ENCODE measurements around the gene TIGD1.

The TIGD1 gene

DNA sequence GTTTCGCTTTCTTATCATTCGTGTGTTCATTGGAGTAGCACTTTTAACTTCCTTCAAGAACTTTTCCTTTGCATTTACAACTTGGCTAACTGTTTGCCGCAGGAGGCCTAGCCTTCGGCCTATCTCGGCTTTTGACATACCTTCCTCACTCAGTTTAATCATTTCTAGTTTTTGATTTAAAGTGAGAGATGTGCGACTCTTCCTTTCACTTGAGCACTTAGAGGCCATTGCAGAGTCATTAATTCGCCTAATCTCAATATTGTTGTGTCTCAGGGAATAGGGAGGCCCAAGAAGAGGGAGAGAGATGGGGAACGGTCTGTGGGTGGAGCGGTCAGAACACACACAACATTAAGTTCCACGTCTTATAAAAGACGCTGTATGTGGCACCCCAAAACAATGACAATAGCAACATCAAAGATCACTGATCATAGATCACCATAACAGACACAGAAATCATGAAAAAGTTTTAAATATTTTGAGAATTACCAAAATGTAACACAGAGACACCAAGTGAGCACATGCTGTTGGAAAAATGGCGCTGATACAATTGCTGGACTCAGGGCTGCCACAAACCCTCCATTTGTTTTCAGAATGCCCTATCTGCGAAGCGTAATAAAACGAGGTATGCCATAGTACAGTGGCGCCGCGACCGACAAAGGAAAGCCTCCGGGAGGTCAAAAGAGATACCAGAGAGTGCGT, 553 bp downstream of the TIGD1 start:
- Histone ChIP-seq H3K9me3 (ENCODE audit: control insufficient read depth, low read length) (no peaks in the 10 kb centered on the region), H3K27ac (ENCODE audit: insufficient read depth, low read depth, low read length, poor library complexity, severe bottlenecking) (peak overlapping the region; percentile 92), H3K27me3 (ENCODE audit: control insufficient read depth, insufficient read depth, low read length, poor library complexity, severe bottlenecking) (no peaks in the 10 kb centered on the region), H3K36me3 (ENCODE audit: control insufficient read depth, insufficient read depth, low read length) (peaks cover 11% of the 10 kb centered on the region), H3K4me1 (ENCODE audit: control insufficient read depth, insufficient read depth, low read length) (peaks cover 10% of the 10 kb centered on the region), H3K4me3 (ENCODE audit: insufficient read depth, low read depth, low read length) (peak overlapping the region; percentile 91)
- WGBS, 2 experiments = 34 to 35% methylated on average over 19 to 20 of the region's 21 CpGs

DNA sequence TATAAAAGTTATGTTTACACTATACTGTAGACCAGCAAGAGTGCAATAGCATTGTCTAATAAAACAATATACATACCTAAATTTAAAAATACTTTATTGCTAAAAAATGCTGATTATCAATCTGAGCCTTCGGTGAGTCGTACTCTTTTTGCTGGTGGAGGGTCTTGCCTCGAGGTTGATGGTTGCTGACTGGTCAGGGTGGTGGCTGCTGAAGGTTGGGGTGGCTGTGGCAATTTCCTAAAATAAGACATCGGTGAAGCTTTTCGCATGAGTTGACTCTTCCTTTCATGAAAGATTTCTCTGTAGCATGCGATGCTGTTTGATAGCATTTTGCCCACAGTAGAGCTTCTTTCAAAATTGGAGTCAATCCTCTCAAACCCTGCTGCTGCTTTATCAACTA, 2.4 kb downstream of the TIGD1 start:
- H3K9me3 ChIP-seq (ENCODE audit: control insufficient read depth, low read length) = no peaks in the 10 kb centered on the region
- peaks cover 11% of the 10 kb centered on the region for H3K36me3 ChIP-seq (ENCODE audit: control insufficient read depth, insufficient read depth, low read length)
- 96 to 97% methylated on average over 6 of the region's 6 CpGs for WGBS, 2 experiments
- peaks cover 10% of the 10 kb centered on the region for H3K4me1 ChIP-seq (ENCODE audit: control insufficient read depth, insufficient read depth, low read length)
- no peak overlapping the region for H3K4me3 ChIP-seq (ENCODE audit: insufficient read depth, low read depth, low read length)
- no peak overlapping the region for H3K27ac ChIP-seq (ENCODE audit: insufficient read depth, low read depth, low read length, poor library complexity, severe bottlenecking)
- no peaks in the 10 kb centered on the region for H3K27me3 ChIP-seq (ENCODE audit: control insufficient read depth, insufficient read depth, low read length, poor library complexity, severe bottlenecking)

DNA sequence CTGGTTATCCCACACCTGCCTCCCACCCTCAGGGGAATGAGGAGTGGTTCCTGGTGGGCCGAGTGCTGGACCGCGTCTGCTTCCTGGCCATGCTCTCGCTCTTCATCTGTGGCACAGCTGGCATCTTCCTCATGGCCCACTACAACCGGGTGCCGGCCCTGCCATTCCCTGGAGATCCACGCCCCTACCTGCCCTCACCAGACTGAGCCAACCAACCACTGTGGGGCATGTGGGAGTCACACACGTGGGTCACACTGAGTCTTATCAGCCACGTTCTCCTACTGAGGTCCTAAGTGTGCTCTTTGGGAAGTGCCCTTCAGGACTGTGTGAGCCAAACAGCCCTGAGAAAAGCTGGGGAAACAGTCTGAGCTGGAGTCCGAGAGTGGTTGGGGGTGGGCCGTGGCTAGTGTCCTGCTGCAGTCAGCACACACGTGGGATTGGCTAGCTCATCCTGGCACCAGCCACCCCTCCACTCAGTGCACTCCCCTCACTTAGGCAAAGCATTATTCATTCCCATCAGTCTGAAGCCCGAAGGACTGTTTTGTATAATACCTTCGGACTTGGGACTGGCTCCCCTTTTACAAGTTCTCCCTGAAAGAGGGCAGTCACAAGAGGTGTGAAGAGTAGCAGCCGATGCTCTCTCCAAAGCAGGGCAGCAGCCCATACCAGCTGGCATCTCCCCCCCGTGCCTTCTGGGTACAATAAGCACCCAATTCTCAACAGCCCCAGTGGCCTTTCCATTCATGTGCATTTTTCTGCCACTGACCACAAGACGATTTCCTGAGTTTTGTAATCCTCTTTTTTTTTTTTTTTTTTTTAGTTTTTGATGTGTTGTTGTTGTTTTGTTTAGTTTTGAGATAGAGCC, 4.6 kb downstream of the TIGD1 start:
- H3K4me1 ChIP-seq (ENCODE audit: control insufficient read depth, insufficient read depth, low read length) = no peaks in the 10 kb centered on the region
- H3K4me3 ChIP-seq (ENCODE audit: insufficient read depth, low read depth, low read length) = no peak overlapping the region
- H3K9me3 ChIP-seq (ENCODE audit: control insufficient read depth, low read length) = no peaks in the 10 kb centered on the region
- peaks cover 11% of the 10 kb centered on the region for H3K36me3 ChIP-seq (ENCODE audit: control insufficient read depth, insufficient read depth, low read length)
- WGBS, 2 experiments = 93 to 94% methylated on average over 17 of the region's 17 CpGs
- no peaks in the 10 kb centered on the region for H3K27me3 ChIP-seq (ENCODE audit: control insufficient read depth, insufficient read depth, low read length, poor library complexity, severe bottlenecking)
- no peak overlapping the region for H3K27ac ChIP-seq (ENCODE audit: insufficient read depth, low read depth, low read length, poor library complexity, severe bottlenecking)

DNA sequence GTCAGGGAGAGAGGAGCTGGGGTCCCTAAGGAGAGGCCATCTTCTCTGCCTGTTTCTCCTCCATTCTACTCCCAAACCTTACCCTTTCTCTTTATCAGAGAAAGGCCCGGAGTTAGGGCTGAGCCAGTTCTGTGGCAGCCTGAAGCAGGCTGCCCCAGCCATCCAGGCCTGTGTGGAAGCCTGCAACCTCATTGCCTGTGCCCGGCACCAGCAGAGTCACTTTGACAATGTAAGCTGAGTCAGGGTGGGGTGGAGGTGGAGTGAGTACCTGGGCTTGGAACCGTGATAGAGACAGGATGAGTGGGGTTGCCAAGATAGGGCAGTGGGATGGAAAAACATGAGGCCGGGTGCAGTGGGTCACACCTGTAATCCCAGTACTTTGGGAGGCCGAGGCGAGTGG, 5.7 kb downstream of the TIGD1 start:
- H3K4me1 ChIP-seq (ENCODE audit: control insufficient read depth, insufficient read depth, low read length) = peaks cover 6% of the 10 kb centered on the region
- H3K27me3 ChIP-seq (ENCODE audit: control insufficient read depth, insufficient read depth, low read length, poor library complexity, severe bottlenecking) = no peaks in the 10 kb centered on the region
- no peak overlapping the region for H3K27ac ChIP-seq (ENCODE audit: insufficient read depth, low read depth, low read length, poor library complexity, severe bottlenecking)
- whole genome bisulfite sequencing, 2 experiments = 93 to 97% methylated on average over 6 of the region's 6 CpGs
- H3K4me3 ChIP-seq (ENCODE audit: insufficient read depth, low read depth, low read length) = no peak overlapping the region
- H3K36me3 ChIP-seq (ENCODE audit: control insufficient read depth, insufficient read depth, low read length) = peaks cover 11% of the 10 kb centered on the region
- no peaks in the 10 kb centered on the region for H3K9me3 ChIP-seq (ENCODE audit: control insufficient read depth, low read length)

DNA sequence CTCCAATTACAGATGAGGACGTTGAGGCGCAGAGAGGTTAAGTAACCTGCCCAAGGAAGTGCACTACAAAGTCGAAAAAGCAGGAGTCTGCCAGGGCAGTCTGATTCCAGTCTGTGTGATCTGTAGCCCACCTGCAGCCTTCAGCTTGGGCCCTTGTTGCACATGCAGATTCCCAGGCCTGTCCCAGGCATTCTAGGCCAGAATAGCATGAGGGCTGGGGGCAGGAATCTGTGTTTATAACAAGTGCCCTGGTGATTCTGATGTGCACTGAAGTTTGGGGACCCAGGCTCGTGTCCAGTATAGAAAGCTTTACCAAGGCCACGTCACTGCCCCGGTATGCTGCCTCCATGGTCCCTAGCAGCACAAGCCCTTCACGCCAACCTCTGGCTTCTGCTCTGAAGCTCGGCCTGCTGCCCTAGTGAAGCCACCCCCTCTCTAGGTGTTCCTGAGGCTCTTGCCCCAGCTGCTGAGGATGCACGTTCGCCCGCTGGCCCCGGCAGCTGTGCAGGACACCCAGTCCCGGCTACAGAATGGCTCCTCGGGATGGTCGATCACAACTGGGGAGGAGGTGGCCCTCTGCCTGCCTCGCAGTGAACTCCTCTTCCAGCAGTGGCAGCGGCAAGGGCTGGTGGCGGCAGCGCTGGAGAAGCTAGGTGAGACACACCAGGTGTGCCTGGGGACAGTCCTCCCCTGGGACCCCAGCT, 6.3 kb downstream of the TIGD1 start:
- Histone ChIP-seq H3K36me3 (ENCODE audit: control insufficient read depth, insufficient read depth, low read length) (peaks cover 11% of the 10 kb centered on the region), H3K4me1 (ENCODE audit: control insufficient read depth, insufficient read depth, low read length) (peaks cover 11% of the 10 kb centered on the region), H3K9me3 (ENCODE audit: control insufficient read depth, low read length) (no peaks in the 10 kb centered on the region), H3K27ac (ENCODE audit: insufficient read depth, low read depth, low read length, poor library complexity, severe bottlenecking) (no peak overlapping the region), H3K4me3 (ENCODE audit: insufficient read depth, low read depth, low read length) (no peak overlapping the region), H3K27me3 (ENCODE audit: control insufficient read depth, insufficient read depth, low read length, poor library complexity, severe bottlenecking) (no peaks in the 10 kb centered on the region)
- WGBS, 2 experiments = 95 to 96% methylated on average over 19 of the region's 19 CpGs

DNA sequence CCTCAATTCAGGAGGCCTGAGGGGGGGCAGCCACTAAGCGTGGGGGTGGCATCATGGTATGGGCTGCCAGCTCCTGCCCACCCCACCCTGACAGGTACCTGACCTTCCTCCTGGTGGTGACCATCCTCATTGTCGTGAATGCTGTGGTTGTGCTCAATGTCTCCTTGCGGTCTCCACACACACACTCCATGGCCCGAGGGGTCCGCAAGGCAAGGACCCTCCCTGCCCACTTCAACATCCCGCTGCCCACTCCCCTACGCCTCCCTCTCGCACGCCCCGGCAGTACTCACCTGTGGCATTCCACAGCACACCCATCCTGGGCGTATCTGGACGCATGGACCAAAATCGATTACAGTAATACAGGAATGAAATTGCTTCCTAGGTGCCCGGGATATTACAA, 6.9 kb downstream of the TIGD1 start:
- Histone ChIP-seq H3K36me3 (ENCODE audit: control insufficient read depth, insufficient read depth, low read length) (peaks cover 11% of the 10 kb centered on the region), H3K4me1 (ENCODE audit: control insufficient read depth, insufficient read depth, low read length) (peaks cover 14% of the 10 kb centered on the region), H3K4me3 (ENCODE audit: insufficient read depth, low read depth, low read length) (no peak overlapping the region), H3K9me3 (ENCODE audit: control insufficient read depth, low read length) (no peaks in the 10 kb centered on the region), H3K27ac (ENCODE audit: insufficient read depth, low read depth, low read length, poor library complexity, severe bottlenecking) (no peak overlapping the region), H3K27me3 (ENCODE audit: control insufficient read depth, insufficient read depth, low read length, poor library complexity, severe bottlenecking) (no peaks in the 10 kb centered on the region)
- 89% methylated on average over 14 of the region's 14 CpGs for WGBS, 2 experiments

DNA sequence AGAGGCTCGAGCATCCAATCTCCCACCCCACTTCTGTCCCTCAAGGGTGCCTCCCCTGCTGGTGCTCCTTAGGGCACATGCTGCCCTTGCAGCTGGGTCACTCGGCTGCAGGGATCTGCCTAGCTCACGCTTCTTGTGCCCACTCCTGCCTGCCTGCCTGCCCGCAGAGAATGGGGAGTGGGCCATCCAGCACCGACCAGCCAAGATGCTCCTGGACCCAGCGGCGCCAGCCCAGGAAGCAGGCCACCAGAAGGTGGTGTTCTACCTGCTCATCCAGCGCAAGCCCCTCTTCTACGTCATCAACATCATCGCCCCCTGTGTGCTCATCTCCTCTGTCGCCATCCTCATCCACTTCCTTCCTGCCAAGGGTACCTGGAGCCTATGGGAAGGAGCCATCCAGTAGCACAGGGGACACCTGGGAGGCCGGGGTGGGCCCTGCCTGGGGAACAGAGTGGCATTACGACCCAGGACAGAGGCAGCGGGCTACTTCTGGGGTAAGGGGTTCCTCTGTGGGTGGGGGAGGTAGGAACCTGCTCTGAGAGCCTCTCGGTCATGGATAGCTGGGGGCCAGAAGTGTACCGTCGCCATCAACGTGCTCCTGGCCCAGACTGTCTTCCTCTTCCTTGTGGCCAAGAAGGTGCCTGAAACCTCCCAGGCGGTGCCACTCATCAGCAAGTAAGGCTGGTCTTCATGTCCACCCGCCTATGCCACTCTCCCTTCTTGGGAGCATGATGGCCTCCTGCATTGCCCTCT, 7.5 kb downstream of the TIGD1 start:
- Histone ChIP-seq H3K4me1 (ENCODE audit: control insufficient read depth, insufficient read depth, low read length) (peaks cover 14% of the 10 kb centered on the region), H3K9me3 (ENCODE audit: control insufficient read depth, low read length) (no peaks in the 10 kb centered on the region), H3K4me3 (ENCODE audit: insufficient read depth, low read depth, low read length) (no peak overlapping the region), H3K36me3 (ENCODE audit: control insufficient read depth, insufficient read depth, low read length) (peaks cover 11% of the 10 kb centered on the region), H3K27ac (ENCODE audit: insufficient read depth, low read depth, low read length, poor library complexity, severe bottlenecking) (no peak overlapping the region), H3K27me3 (ENCODE audit: control insufficient read depth, insufficient read depth, low read length, poor library complexity, severe bottlenecking) (no peaks in the 10 kb centered on the region)
- WGBS, 2 experiments = 95% methylated on average over 20 of the region's 20 CpGs

DNA sequence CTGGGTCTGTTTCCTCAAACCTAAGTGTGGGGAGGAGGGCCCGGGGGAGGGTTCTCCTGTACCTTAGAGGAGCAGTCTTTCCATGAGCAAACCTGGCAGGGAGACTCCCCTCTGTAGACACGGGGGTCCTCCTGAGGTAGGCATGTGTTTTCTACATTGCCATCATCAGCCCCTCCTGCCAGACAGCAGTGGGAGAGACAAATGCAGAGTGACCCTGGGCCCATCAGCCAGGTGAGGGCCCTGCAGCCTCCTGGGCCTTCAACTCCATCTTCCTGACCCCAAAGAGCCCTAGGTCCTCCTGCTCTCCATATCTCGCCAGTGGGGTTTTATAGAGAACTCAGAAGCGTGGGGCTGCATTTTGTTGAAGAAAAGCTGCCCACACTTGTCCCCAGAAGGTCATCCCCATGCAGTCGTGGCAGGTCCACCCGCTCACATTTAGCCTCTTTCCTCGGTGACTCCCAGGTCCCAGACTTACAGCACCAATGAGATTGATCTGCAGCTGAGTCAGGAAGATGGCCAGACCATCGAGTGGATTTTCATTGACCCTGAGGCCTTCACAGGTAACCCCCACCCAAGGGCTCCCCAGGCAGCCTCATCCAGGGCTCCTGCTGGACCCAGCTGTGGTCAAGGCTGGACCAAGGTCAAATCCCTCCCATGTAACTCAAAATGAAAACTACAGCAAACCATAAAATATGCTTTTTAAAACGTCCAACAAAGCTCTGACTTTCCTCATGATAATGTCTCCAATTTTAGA, 8.2 kb downstream of the TIGD1 start:
- peaks cover 14% of the 10 kb centered on the region for H3K4me1 ChIP-seq (ENCODE audit: control insufficient read depth, insufficient read depth, low read length)
- H3K4me3 ChIP-seq (ENCODE audit: insufficient read depth, low read depth, low read length) = no peak overlapping the region
- WGBS, 2 experiments = 80 to 83% methylated on average over 9 of the region's 9 CpGs
- H3K9me3 ChIP-seq (ENCODE audit: control insufficient read depth, low read length) = no peaks in the 10 kb centered on the region
- H3K27me3 ChIP-seq (ENCODE audit: control insufficient read depth, insufficient read depth, low read length, poor library complexity, severe bottlenecking) = no peaks in the 10 kb centered on the region
- peaks cover 7% of the 10 kb centered on the region for H3K36me3 ChIP-seq (ENCODE audit: control insufficient read depth, insufficient read depth, low read length)
- H3K27ac ChIP-seq (ENCODE audit: insufficient read depth, low read depth, low read length, poor library complexity, severe bottlenecking) = no peak overlapping the region

DNA sequence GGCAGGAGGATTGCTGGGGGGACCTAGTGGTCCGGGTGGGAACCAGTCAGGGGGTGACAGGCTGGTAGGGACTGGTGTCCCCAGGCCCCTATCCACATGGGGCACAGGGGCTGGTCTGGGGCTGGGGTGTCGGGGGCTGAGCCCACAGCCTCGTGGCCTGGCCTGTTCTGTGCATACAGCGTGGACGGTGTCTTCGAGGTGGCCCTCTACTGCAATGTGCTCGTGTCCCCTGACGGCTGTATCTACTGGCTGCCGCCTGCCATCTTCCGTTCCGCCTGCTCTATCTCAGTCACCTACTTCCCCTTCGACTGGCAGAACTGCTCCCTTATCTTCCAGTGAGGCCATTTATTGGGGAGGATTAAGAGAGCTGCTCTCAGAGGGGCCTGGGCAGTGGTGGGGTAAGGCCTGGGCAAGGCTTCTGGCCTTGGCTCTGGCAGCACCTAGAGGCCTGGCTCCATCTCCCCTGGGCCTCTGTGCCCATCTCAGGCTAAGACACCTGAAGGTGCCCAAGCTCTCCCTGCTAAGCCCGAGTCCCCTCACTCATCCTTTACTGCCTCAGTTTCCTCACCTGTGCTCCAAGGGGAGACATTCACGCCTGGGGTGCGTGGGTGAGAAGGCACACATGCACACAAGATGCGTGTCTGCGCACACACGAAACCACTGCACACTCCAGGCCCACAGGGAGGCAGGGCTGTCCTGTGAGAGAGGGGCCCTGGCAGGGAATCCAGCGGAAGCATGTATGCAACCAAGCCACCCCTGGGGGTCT, 9.0 kb downstream of the TIGD1 start:
- WGBS, 2 experiments = 94 to 96% methylated on average over 19 of the region's 19 CpGs
- H3K4me1 ChIP-seq (ENCODE audit: control insufficient read depth, insufficient read depth, low read length) = peaks cover 14% of the 10 kb centered on the region
- no peaks in the 10 kb centered on the region for H3K9me3 ChIP-seq (ENCODE audit: control insufficient read depth, low read length)
- no peaks in the 10 kb centered on the region for H3K27me3 ChIP-seq (ENCODE audit: control insufficient read depth, insufficient read depth, low read length, poor library complexity, severe bottlenecking)
- H3K4me3 ChIP-seq (ENCODE audit: insufficient read depth, low read depth, low read length) = no peak overlapping the region
- H3K27ac ChIP-seq (ENCODE audit: insufficient read depth, low read depth, low read length, poor library complexity, severe bottlenecking) = no peak overlapping the region
- peaks cover 5% of the 10 kb centered on the region for H3K36me3 ChIP-seq (ENCODE audit: control insufficient read depth, insufficient read depth, low read length)

All from ectodermal cell (in vitro differentiated cells).